Esophagus muscularis mucosa (tissue), 4 donors: ENCODE measurements around the gene ESYT3. TPM values are rescaled to one million over a fixed set of nuclear protein-coding genes. Genes with fewer than 3 reads are reported as not detected.

Experiments used
- DNase-seq: peaks from one replicate; pipeline ENCODE4 v3.0.0-alpha.2; 2017; ENCODE audit errors: extremely low spot score
- H3K27ac ChIP-seq, 4 donors: fragments of 200-600 bp; sonication (generic); replicated peaks in 1 of 4; 1 replicate in 3 of 4; 2 replicates in 1 of 4; pipeline ENCODE4 v1.5.1; 2016 to 2019; ENCODE audit warnings: mild to moderate bottlenecking in 1 of 4
- H3K27me3 ChIP-seq, 4 donors: fragments of 200-600 bp; sonication (generic); one replicate each; pipeline versions ENCODE4 v1.5.1 to v1.6.0; 2016 to 2019
- H3K36me3 ChIP-seq, 4 donors: fragments of 200-600 bp; sonication (generic); one replicate each; pipeline ENCODE4 v1.5.1; 2016 to 2019
- H3K4me1 ChIP-seq, 4 donors: fragments of 200-600 bp; sonication (generic); one replicate each; pipeline ENCODE4 v1.5.1; 2016 to 2019
- H3K4me3 ChIP-seq, 4 donors: fragments of 200-600 bp; sonication (generic); 1 replicate in 2 of 4; 2 replicates in 2 of 4; pipeline ENCODE4 v1.5.1; 2016 to 2019; ENCODE audit warnings: mild to moderate bottlenecking in 4 of 4, moderate library complexity in 1 of 4
- H3K9me3 ChIP-seq, 4 donors: fragments of 200-600 bp; sonication (generic); 1 replicate in 3 of 4; 2 replicates in 1 of 4; pipeline ENCODE4 v1.5.1; 2016 to 2019
- EP300 ChIP-seq: sonication (generic); formaldehyde crosslinking; IDR thresholded peaks from one replicate; pipeline ENCODE4 v1.6.1; 2017; ENCODE audit warnings: antibody characterized with exemption
- POLR2A ChIP-seq: fragments of 450-650 bp; IDR thresholded peaks from one replicate; pipeline ENCODE4 v1.6.1; 2017; ENCODE audit warnings: antibody characterized with exemption, moderate library complexity, mild to moderate bottlenecking, low read depth
- POLR2AphosphoS5 ChIP-seq, 2 donors: sonication (generic); formaldehyde crosslinking; IDR thresholded peaks; one replicate each; pipeline ENCODE4 v1.6.1; 2017; ENCODE audit warnings: antibody characterized with exemption in 2 of 2
- WGBS: methylation state at CpG from one replicate; pipeline ENCODE4 v1.1.5; 2018; 5-methylcytosine and 5-hydroxymethylcytosine counted together
- intact Hi-C: fragments of 100-400 bp; cut with DNase I; formaldehyde crosslinking; loops from one replicate; pipeline ENCODE4 v1.15.1; 2023
- total RNA-seq, 4 donors: library from RNA; depleted of rRNA; stranded (reverse); fragments of >200 nt; gene quantifications; one replicate each; pipeline versions ENCODE4 v1.1.0 to v1.2.1, GENCODE V29; 2016
- TF ChIP-seq, protein P1 (sequence below), 3 experiments: fragments of 200-600 bp in 2 of 3; fragments of 450-650 bp in 1 of 3; sonication (generic) in 2 of 3; IDR thresholded peaks; one replicate each; pipeline ENCODE4 v1.5.1; 2017 to 2019; ENCODE audit warnings: antibody characterized with exemption in 3 of 3, mild to moderate bottlenecking in 2 of 3, moderate library complexity in 1 of 3

The ESYT3 gene
- total RNA-seq, 4 donors from 2014 or later: 0.45 to 1.1 (median 0.83) TPM; not detected in 1

DNA sequence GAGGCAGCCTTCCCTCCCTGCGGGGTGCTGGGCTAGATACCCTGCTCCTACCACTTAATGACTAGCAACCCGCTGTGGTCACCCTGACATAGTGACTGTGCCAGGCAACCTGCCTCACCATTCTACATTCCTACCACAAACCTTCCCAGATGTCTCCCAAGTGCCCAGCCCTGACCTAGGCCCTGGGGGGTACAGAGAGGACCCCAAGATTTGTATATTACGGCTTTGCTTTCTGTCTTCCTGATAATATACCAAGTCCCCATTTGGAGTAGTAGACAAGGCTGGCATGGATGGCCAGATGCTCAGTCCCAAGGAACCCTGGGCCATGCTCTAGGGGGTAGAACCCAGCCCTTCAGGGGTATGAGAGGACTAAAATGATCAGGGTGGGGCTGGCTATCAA lies 31.0 kb downstream of the ESYT3 start:
- WGBS: 100% methylated on average over 3 of the region's 3 CpGs
- Histone ChIP-seq H3K27me3 (peaks cover 0 to 25% (median 0%) of the 10 kb centered on the region in 4 donors), H3K36me3 (no peaks in the 10 kb centered on the region), H3K27ac (no peak overlapping the region), H3K4me1 (no peaks in the 10 kb centered on the region), H3K9me3 (no peaks in the 10 kb centered on the region), H3K4me3 (no peak overlapping the region)
- TF ChIP-seq POLR2A: no peak
- TF ChIP-seq, protein P1, sequence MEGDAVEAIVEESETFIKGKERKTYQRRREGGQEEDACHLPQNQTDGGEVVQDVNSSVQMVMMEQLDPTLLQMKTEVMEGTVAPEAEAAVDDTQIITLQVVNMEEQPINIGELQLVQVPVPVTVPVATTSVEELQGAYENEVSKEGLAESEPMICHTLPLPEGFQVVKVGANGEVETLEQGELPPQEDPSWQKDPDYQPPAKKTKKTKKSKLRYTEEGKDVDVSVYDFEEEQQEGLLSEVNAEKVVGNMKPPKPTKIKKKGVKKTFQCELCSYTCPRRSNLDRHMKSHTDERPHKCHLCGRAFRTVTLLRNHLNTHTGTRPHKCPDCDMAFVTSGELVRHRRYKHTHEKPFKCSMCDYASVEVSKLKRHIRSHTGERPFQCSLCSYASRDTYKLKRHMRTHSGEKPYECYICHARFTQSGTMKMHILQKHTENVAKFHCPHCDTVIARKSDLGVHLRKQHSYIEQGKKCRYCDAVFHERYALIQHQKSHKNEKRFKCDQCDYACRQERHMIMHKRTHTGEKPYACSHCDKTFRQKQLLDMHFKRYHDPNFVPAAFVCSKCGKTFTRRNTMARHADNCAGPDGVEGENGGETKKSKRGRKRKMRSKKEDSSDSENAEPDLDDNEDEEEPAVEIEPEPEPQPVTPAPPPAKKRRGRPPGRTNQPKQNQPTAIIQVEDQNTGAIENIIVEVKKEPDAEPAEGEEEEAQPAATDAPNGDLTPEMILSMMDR (IDR thresholded peaks at IDR 0.05): no peak
- TF ChIP-seq POLR2AphosphoS5 (IDR thresholded peaks at IDR 0.05): no peak
- TF ChIP-seq EP300: no peak
- peak; percentile 82 for DNase-seq
- intact Hi-C loops: no loop called here

DNA sequence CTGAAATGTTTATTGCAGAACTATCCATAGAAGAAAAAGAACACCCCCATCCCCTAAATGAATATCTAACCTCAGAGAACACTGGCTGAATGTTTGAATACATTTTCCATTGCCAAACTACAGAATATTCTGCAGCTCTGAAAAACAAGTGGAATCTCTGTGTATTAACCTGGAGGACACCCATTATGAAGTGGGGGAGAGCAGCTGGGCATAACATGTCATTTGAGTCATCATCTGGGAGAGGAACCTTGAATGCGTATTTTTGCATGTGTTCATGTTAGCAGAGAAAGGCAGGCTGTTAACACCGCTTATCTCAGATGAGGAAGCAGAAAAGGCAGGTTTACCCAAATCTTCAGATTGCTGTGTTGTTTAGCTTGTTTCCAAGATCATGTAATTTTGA lies 31.5 kb downstream of the ESYT3 start:
- peak; percentile 42 for DNase-seq
- H3K4me1 ChIP-seq: no peaks in the 10 kb centered on the region
- intact Hi-C loops: no loop called here
- TF ChIP-seq POLR2AphosphoS5 (IDR thresholded peaks at IDR 0.05): no peak
- TF ChIP-seq, protein P1 (IDR thresholded peaks at IDR 0.05): no peak
- no peaks in the 10 kb centered on the region for H3K9me3 ChIP-seq
- peaks cover 0 to 20% (median 0%) of the 10 kb centered on the region in 4 donors for H3K27me3 ChIP-seq
- no peak overlapping the region for H3K27ac ChIP-seq
- H3K36me3 ChIP-seq: no peaks in the 10 kb centered on the region
- 65% methylated on average over 2 of the region's 2 CpGs for WGBS
- no peak overlapping the region for H3K4me3 ChIP-seq

DNA sequence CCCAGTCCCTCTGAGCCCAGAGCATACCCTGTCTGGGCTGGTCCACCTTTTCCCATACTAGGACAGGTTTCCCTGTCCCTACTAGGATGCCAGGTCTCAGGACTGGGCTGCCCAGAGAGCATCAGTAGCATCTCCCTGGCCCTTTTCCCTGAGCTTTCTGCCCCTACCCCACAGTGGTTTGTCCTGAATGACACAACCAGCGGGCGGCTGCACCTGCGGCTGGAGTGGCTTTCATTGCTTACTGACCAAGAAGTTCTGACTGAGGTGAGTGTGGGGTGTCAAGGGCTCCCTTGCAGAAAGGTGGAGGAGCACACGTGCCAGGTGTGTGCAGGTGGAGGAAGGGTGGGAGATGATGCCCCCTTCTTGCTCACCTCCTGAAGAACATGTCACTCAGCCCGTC lies 33.5 kb downstream of the ESYT3 start:
- H3K4me1 ChIP-seq: no peaks in the 10 kb centered on the region
- H3K27ac ChIP-seq: no peak overlapping the region
- TF ChIP-seq EP300 (no peak), POLR2A (no peak)
- TF ChIP-seq, protein P1 (IDR thresholded peaks at IDR 0.05): no peak
- whole genome bisulfite sequencing: 96% methylated on average over 5 of the region's 5 CpGs
- H3K36me3 ChIP-seq: no peaks in the 10 kb centered on the region
- H3K9me3 ChIP-seq: no peaks in the 10 kb centered on the region
- intact Hi-C loops: no loop called here
- H3K27me3 ChIP-seq: peaks cover 0 to 10% (median 0%) of the 10 kb centered on the region in 4 donors
- no peak overlapping the region for H3K4me3 ChIP-seq
- DNase-seq: peak; percentile 74

DNA sequence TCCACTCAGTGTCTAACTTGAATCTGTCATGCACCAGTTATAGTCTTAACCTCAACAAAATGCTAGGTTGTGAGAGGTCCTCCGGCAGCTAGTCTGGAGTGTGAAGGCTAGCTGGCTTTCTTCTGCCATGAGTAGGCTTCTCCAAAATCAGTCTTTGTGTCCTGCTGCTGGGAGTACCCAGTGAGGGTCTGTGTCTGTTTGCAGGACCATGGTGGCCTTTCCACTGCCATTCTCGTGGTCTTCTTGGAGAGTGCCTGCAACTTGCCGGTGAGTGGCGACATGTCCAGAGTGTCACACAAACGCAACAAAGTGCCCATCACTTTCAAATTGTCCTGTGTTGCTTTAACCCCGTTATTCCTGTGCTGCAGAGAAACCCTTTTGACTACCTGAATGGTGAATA lies 34.0 kb downstream of the ESYT3 start:
- no peak overlapping the region for H3K27ac ChIP-seq
- no peak for TF ChIP-seq POLR2A
- no peak for TF ChIP-seq POLR2AphosphoS5 (IDR thresholded peaks at IDR 0.05)
- TF ChIP-seq, protein P1 (IDR thresholded peaks at IDR 0.05): no peak
- no peak for TF ChIP-seq EP300
- H3K4me1 ChIP-seq: no peaks in the 10 kb centered on the region
- intact Hi-C loops: no loop called here
- no peaks in the 10 kb centered on the region for H3K9me3 ChIP-seq
- H3K4me3 ChIP-seq: no peak overlapping the region
- H3K27me3 ChIP-seq: peaks cover 0 to 10% (median 0%) of the 10 kb centered on the region in 4 donors
- no peaks in the 10 kb centered on the region for H3K36me3 ChIP-seq
- 74% methylated on average over 6 of the region's 6 CpGs for WGBS
- peak; percentile 80 for DNase-seq

DNA sequence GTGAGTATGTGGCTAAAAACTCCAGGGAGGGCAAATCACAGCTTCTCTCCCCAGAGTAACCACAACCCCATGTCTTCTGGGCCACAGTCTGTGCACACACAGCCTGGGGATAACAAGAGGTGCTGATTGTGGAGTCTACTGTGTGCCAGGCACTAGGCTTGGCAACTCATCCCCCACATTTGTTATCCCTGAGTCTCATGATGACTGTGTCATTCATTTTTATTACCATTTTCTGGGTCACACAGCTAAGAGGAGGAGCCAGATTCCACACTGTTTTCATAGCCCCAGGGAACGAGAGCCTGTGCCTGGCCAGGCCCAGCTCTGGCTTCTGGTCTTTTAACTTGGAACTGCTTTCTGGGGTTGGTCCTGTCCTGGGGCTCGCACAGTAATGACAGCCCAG lies 34.5 kb downstream of the ESYT3 start:
- Histone ChIP-seq H3K9me3 (no peaks in the 10 kb centered on the region), H3K4me3 (no peak overlapping the region), H3K36me3 (no peaks in the 10 kb centered on the region), H3K4me1 (no peaks in the 10 kb centered on the region), H3K27me3 (peaks cover 0 to 7% (median 0%) of the 10 kb centered on the region in 4 donors), H3K27ac (no peak overlapping the region)
- intact Hi-C loops: no loop called here
- DNase-seq: peak; percentile 64
- TF ChIP-seq POLR2A (no peak), POLR2AphosphoS5 (IDR thresholded peaks at IDR 0.05) (no peak), EP300 (no peak)
- TF ChIP-seq, protein P1 (IDR thresholded peaks at IDR 0.05): no peak
- 67% methylated on average over 1 of the region's 2 CpGs for WGBS
